Fibroblast of villous mesenchyme (primary cell): ENCODE results near the gene PERCC1. TPM values are rescaled to one million over a fixed set of nuclear protein-coding genes. Genes with fewer than 3 reads are reported as not detected.

Experiments
- DNase-seq: peaks from one replicate; pipeline ENCODE4 v3.0.0-alpha.2; 2010; ENCODE audit warnings: low read depth
- H3K4me3 ChIP-seq: 2 replicates; pipeline ENCODE4 v1.5.1; 2011; ENCODE audit warnings: low read depth, mild to moderate bottlenecking, low read length
- CTCF ChIP-seq: IDR thresholded peaks from 2 replicates; pipeline ENCODE4 v1.5.1; 2012; ENCODE audit warnings: low read depth, mild to moderate bottlenecking, low read length; ENCODE audit not compliant: insufficient read depth
- total RNA-seq: library from RNA; depleted of rRNA; stranded (reverse); fragments of >200 nt; gene quantifications from 2 replicates; pipeline ENCODE4 v1.2.3, GENCODE V29; 2012

The PERCC1 gene
- total RNA-seq, 1 donor, result not detected

GRCh38 chr16:1433756-1434155, 2.9 kb downstream of the PERCC1 start:
- H3K4me3 ChIP-seq, result no peak overlapping the region
- TF ChIP-seq CTCF, result no peak
- no peak for DNase-seq

GRCh38 chr16:1434644-1435592, 4.0 kb downstream of the PERCC1 start:
- no peak for DNase-seq
- TF ChIP-seq CTCF, result no peak
- no peak overlapping the region for H3K4me3 ChIP-seq

- no peak for DNase-seq
- no peak overlapping the region for H3K4me3 ChIP-seq
- no peak for TF ChIP-seq CTCF
Observed at GRCh38 chr16:1435921-1436697, 5.2 kb downstream of the PERCC1 start.

- H3K4me3 ChIP-seq, result no peak overlapping the region
- no peak for TF ChIP-seq CTCF
- DNase-seq, result no peak
Observed at GRCh38 chr16:1436731-1437355, 6.0 kb downstream of the PERCC1 start.

GRCh38 chr16:1437606-1438005, 6.7 kb downstream of the PERCC1 start:
- H3K4me3 ChIP-seq, result no peak overlapping the region
- no peak for TF ChIP-seq CTCF
- DNase-seq, result no peak

- no peak for TF ChIP-seq CTCF
- H3K4me3 ChIP-seq, result no peak overlapping the region
- DNase-seq, result no peak
Observed at GRCh38 chr16:1438229-1439057, 7.6 kb downstream of the PERCC1 start.
